Osteoblast (primary cell): ENCODE data around the gene NFE2L2. TPM values are rescaled to one million over a fixed set of nuclear protein-coding genes. Genes with fewer than 3 reads are reported as not detected.

Source experiments
- DNase-seq: peaks from one replicate; pipeline ENCODE4 v3.0.0; 2011; ENCODE audit warnings: low spot score, mixed read lengths; ENCODE audit not compliant: insufficient read length; ENCODE audit errors: missing footprints
- H2AFZ ChIP-seq: 2 replicates; pipeline ENCODE4 v1.6.0; 2011; ENCODE audit warnings: mild to moderate bottlenecking, low read length
- H3K27ac ChIP-seq: 2 replicates; pipeline ENCODE4 v1.5.1; 2011; ENCODE audit warnings: mild to moderate bottlenecking, low read depth, low read length, moderate library complexity
- H3K27me3 ChIP-seq: 2 replicates; pipeline ENCODE4 v1.6.0; 2012; ENCODE audit warnings: mild to moderate bottlenecking, control low read depth, inconsistent platforms, low read length, moderate library complexity; ENCODE audit not compliant: insufficient read depth
- H3K36me3 ChIP-seq: 2 replicates; pipeline ENCODE4 v1.5.1; 2011; ENCODE audit warnings: mild to moderate bottlenecking, low read length, control low read depth, moderate library complexity; ENCODE audit not compliant: insufficient read depth
- H3K4me1 ChIP-seq: 2 replicates; pipeline ENCODE4 v1.5.1; 2011; ENCODE audit warnings: mild to moderate bottlenecking, low read length, control low read depth, moderate library complexity; ENCODE audit not compliant: insufficient read depth
- H3K4me2 ChIP-seq: 2 replicates; pipeline ENCODE4 v1.6.0; 2011; ENCODE audit warnings: mild to moderate bottlenecking, low read length; ENCODE audit not compliant: insufficient read depth
- H3K4me3 ChIP-seq: fragments of 200-600 bp; sonication (generic); 3 replicates; pipeline ENCODE4 v1.5.1; 2012; ENCODE audit warnings: mild to moderate bottlenecking, low read length, inconsistent platforms; ENCODE audit not compliant: insufficient read depth
- H3K79me2 ChIP-seq: 2 replicates; pipeline ENCODE4 v1.6.0; 2012; ENCODE audit warnings: mild to moderate bottlenecking, low read length, control low read depth, inconsistent platforms; ENCODE audit not compliant: insufficient read depth
- H3K9me3 ChIP-seq: 2 replicates; pipeline ENCODE4 v1.5.1; 2011; ENCODE audit warnings: low read depth, low read length, control low read depth
- H4K20me1 ChIP-seq: 2 replicates; pipeline ENCODE4 v1.6.0; 2012; ENCODE audit warnings: mild to moderate bottlenecking, low read length, control low read depth; ENCODE audit not compliant: insufficient read depth
- CTCF ChIP-seq: IDR thresholded peaks from 2 replicates; pipeline ENCODE4 v1.5.1; 2011; ENCODE audit warnings: mild to moderate bottlenecking, low read depth, low read length, moderate library complexity; ENCODE audit errors: extremely low read depth
- total RNA-seq: library from RNA; depleted of rRNA; stranded (reverse); fragments of >200 nt; gene quantifications from 2 replicates; pipeline ENCODE4 v1.2.3, GENCODE V29; 2012

Gene NFE2L2
- total RNA-seq, 1 donor: 91.9 TPM

- peaks cover 34% of the 10 kb centered on the region for H3K36me3 ChIP-seq
- no peak overlapping the region for H2AFZ ChIP-seq
- H3K27ac ChIP-seq: peak overlapping the region; percentile 96
- no peaks in the 10 kb centered on the region for H3K9me3 ChIP-seq
- H3K79me2 ChIP-seq: peaks cover 67% of the 10 kb centered on the region
- H3K27me3 ChIP-seq: no peaks in the 10 kb centered on the region
- H4K20me1 ChIP-seq: peaks cover 38% of the 10 kb centered on the region
- TF ChIP-seq CTCF: no peak
- DNase-seq: peak; percentile 97
- H3K4me1 ChIP-seq: peaks cover 27% of the 10 kb centered on the region
- peak overlapping the region; percentile 92 for H3K4me2 ChIP-seq
- H3K4me3 ChIP-seq: peak overlapping the region; percentile 87
Observed at GRCh38 chr2:177212891-177213856, 51.4 kb downstream of the NFE2L2 start.

GRCh38 chr2:177212106-177212890 is 52.2 kb downstream of the NFE2L2 start, which contains the start of gene HNRNPA3:
HNRNPA3 (plus strand) TSS chr2:177212794; CDS start chr2:177212800, 6 bp downstream.
- peak within 1 kb of the TSS; percentile 58 for H2AFZ ChIP-seq
- H3K36me3 ChIP-seq: peaks cover 25% of the 10 kb centered on the region
- peaks cover 27% of the 10 kb centered on the region for H3K4me1 ChIP-seq
- H3K27me3 ChIP-seq: no peaks in the 10 kb centered on the region
- no peak for TF ChIP-seq CTCF
- H4K20me1 ChIP-seq: peaks cover 33% of the 10 kb centered on the region
- DNase-seq: peak; percentile 99
- H3K79me2 ChIP-seq: peaks cover 60% of the 10 kb centered on the region
- H3K4me2 ChIP-seq: peak within 1 kb of the TSS; percentile 100
- peak within 1 kb of the TSS; percentile 87 for H3K4me3 ChIP-seq
- no peaks in the 10 kb centered on the region for H3K9me3 ChIP-seq
- peak within 1 kb of the TSS; percentile 100 for H3K27ac ChIP-seq

GRCh38 chr2:177211576-177212105 is 52.9 kb downstream of the NFE2L2 start:
- Histone ChIP-seq H2AFZ (peak overlapping the region; percentile 58), H3K4me2 (peak overlapping the region; percentile 100), H3K27me3 (no peaks in the 10 kb centered on the region), H3K36me3 (peaks cover 19% of the 10 kb centered on the region), H4K20me1 (peaks cover 30% of the 10 kb centered on the region), H3K27ac (peak overlapping the region; percentile 100), H3K9me3 (no peaks in the 10 kb centered on the region), H3K4me1 (peaks cover 27% of the 10 kb centered on the region), H3K79me2 (peaks cover 53% of the 10 kb centered on the region), H3K4me3 (peak overlapping the region; percentile 87)
- peak; percentile 30 for DNase-seq
- TF ChIP-seq CTCF: no peak
